IPS-18a (cell line): Measurements from ENCODE around the gene SPRTN.

Source experiments
- H3K27ac ChIP-seq: one replicate; pipeline ENCODE4 v1.5.1; 2013; ENCODE audit warnings: low read length
- H3K27me3 ChIP-seq: one replicate; pipeline ENCODE4 v1.6.1; 2013; ENCODE audit warnings: mild to moderate bottlenecking, low read length; ENCODE audit not compliant: control insufficient read depth, insufficient read depth
- H3K36me3 ChIP-seq: one replicate; pipeline ENCODE4 v1.6.1; 2013; ENCODE audit warnings: low read depth, low read length; ENCODE audit not compliant: control insufficient read depth
- H3K4me1 ChIP-seq: one replicate; pipeline ENCODE4 v1.6.1; 2013; ENCODE audit warnings: low read depth, low read length; ENCODE audit not compliant: control insufficient read depth
- H3K4me3 ChIP-seq: one replicate; pipeline ENCODE4 v1.5.1; 2013; ENCODE audit warnings: low read length
- H3K9ac ChIP-seq: one replicate; pipeline ENCODE4 v1.6.1; 2013; ENCODE audit warnings: mild to moderate bottlenecking, low read length, moderate library complexity
- H3K9me3 ChIP-seq: one replicate; pipeline ENCODE4 v1.6.1; 2013; ENCODE audit warnings: low read depth, low read length; ENCODE audit not compliant: control insufficient read depth

Gene SPRTN

DNA sequence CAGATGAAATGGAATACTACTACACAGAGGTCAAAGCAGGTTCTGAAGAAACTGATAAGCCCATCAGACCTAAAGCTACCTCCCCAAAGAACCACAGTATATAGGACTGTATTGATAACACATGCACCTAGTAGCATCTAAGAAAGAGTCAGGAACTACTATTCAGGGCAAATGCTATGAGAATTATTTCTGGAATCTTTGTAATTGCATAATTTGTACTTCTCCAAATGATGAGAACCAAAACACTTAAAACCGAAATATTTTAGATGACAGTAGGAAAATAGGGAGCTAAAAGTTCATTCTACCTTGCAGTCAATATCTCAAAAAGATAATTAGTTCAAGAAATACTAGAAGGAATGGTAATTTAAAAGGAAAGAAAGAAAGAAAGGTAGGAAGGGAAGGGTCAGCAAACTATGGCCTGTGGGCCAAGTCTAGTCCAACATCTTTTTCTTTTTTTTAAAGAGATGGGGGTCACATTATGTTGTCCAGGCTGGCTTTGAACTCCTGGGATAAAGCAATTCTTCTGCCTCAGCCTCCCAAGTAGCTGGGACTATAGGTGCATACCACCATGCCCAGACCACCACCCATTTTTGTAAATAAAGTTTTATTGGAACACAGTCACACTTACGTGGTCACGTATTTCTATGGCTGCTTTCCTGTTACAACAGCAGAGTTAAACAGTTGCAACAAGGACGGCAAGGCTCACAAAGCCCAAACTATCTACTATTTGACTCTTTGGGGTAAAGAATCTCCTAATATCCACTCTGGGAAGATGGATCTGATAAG is 60.0 kb downstream of the SPRTN start:
- H3K36me3 ChIP-seq = no peaks in the 10 kb centered on the region
- no peaks in the 10 kb centered on the region for H3K9me3 ChIP-seq
- H3K27ac ChIP-seq = no peak overlapping the region
- H3K4me1 ChIP-seq = peaks cover 2% of the 10 kb centered on the region
- H3K9ac ChIP-seq = no peak overlapping the region
- H3K27me3 ChIP-seq = no peaks in the 10 kb centered on the region
- no peak overlapping the region for H3K4me3 ChIP-seq

DNA sequence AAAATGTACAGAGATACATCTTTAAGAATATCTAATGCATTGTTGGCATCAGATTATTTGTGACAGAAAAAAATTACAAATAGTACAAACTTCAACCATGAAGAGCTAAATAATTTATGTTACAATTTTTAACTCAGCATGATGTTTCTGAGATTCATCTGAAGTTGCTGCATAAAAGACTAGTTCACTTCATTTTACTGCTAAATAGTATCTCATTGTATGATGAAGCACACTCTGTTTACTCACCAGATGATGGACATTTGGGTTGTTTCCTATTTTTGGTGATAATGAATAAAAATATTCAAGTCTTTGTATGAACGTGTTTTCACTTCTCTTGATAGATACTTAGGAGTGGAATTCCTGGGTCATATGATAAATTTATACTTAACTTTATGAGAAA is 63.4 kb downstream of the SPRTN start:
- no peaks in the 10 kb centered on the region for H3K36me3 ChIP-seq

DNA sequence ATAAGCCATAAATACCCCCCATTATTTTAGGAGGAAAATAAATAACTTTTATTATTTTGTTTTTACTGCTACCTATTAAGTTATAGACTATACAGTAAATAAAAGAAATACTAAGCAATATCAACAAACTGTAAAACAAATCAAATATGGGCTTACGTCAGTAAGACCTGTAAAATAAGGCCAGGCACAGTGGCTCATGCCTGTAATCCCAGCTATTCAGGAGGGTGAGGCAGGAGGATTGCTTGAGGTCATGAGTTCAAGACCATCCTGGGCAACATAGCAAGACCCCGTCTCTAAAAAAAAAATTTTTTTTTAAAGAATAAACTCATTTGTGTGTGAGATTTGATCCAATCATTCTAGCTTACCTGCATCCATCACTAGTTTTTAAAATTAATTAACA is 66.2 kb downstream of the SPRTN start:
- no peaks in the 10 kb centered on the region for H3K27me3 ChIP-seq
- H3K36me3 ChIP-seq = no peaks in the 10 kb centered on the region
- H3K4me3 ChIP-seq = no peak overlapping the region
- no peak overlapping the region for H3K27ac ChIP-seq
- H3K9me3 ChIP-seq = no peaks in the 10 kb centered on the region
- no peak overlapping the region for H3K9ac ChIP-seq
- H3K4me1 ChIP-seq = no peaks in the 10 kb centered on the region

More for the DNA sequence above, 63.4 kb downstream of the SPRTN start:
- H3K9me3 ChIP-seq = no peaks in the 10 kb centered on the region
- H3K4me1 ChIP-seq = no peaks in the 10 kb centered on the region
- no peaks in the 10 kb centered on the region for H3K27me3 ChIP-seq
- H3K4me3 ChIP-seq = no peak overlapping the region
- H3K27ac ChIP-seq = no peak overlapping the region
- no peak overlapping the region for H3K9ac ChIP-seq
